Neural cell (in vitro differentiated cells): ENCODE measurements around the gene PES1. TPM values are rescaled to one million over a fixed set of nuclear protein-coding genes. Genes with fewer than 3 reads are reported as not detected.
A peak's percentile ranks its signal among the peaks of the same experiment; 100 is the strongest.

Source experiments
- H2AFZ ChIP-seq: fragments of 200-600, 300-800 bp; sonication (generic), shearing (Covaris generic); 2 replicates; pipeline ENCODE4 v1.6.0; 2014; ENCODE audit warnings: low read depth, mild to moderate bottlenecking, antibody characterized with exemption, low read length, moderate library complexity
- H3F3A ChIP-seq: fragments of 200-600 bp; shearing (Covaris generic); 2 replicates; pipeline ENCODE4 v1.6.1; 2016; ENCODE audit warnings: mild to moderate bottlenecking, moderate library complexity, mixed read lengths, antibody characterized with exemption, low read length; ENCODE audit not compliant: insufficient read depth, poor library complexity, severe bottlenecking
- H3K27ac ChIP-seq: fragments of 200-600, 300-800 bp; sonication (generic), shearing (Covaris generic); 2 replicates; pipeline ENCODE4 v1.5.1; 2014; ENCODE audit warnings: mild to moderate bottlenecking, low read length, moderate library complexity
- H3K27me3 ChIP-seq: fragments of 300-800, 200-600 bp; sonication (generic), shearing (Covaris generic); 2 replicates; pipeline ENCODE4 v1.6.0; 2014; ENCODE audit warnings: mild to moderate bottlenecking, low read depth, low read length, moderate library complexity; ENCODE audit not compliant: insufficient read depth
- H3K36me3 ChIP-seq: fragments of 300-800, 200-600 bp; sonication (generic), shearing (Covaris generic); 2 replicates; pipeline ENCODE4 v1.5.1; 2014; ENCODE audit warnings: mild to moderate bottlenecking, antibody characterized with exemption, low read length, moderate library complexity; ENCODE audit not compliant: insufficient read depth
- H3K4me2 ChIP-seq: fragments of 300-800, 200-600 bp; sonication (generic), shearing (Covaris generic); 2 replicates; pipeline ENCODE4 v1.6.0; 2014; ENCODE audit warnings: mild to moderate bottlenecking, low read length
- H3K4me3 ChIP-seq: fragments of 300-800, 200-600 bp; sonication (generic), shearing (Covaris generic); 2 replicates; pipeline ENCODE4 v1.5.1; 2014; ENCODE audit warnings: mild to moderate bottlenecking, low read length, moderate library complexity
- H3K79me2 ChIP-seq: fragments of 200-600 bp; shearing (Covaris generic); replicated peaks from 2 replicates; pipeline ENCODE4 v1.6.0; 2014; ENCODE audit warnings: mild to moderate bottlenecking, low read length, moderate library complexity; ENCODE audit not compliant: insufficient read depth
- H3K9ac ChIP-seq: fragments of 300-800, 200-600 bp; sonication (generic), shearing (Covaris generic); 2 replicates; pipeline ENCODE4 v1.6.1; 2016; ENCODE audit warnings: mild to moderate bottlenecking, low read length, mixed read lengths
- H3K9me2 ChIP-seq: fragments of 200-600 bp; shearing (Covaris generic); 2 replicates; pipeline ENCODE4 v1.6.1; 2016; ENCODE audit warnings: mild to moderate bottlenecking, low read length, mixed read lengths; ENCODE audit not compliant: insufficient read depth
- H3K9me3 ChIP-seq: fragments of 200-600, 300-800 bp; sonication (generic), shearing (Covaris generic); 2 replicates; pipeline ENCODE4 v1.6.1; 2016; ENCODE audit warnings: mild to moderate bottlenecking, mixed run types, low read length, moderate library complexity, mixed read lengths
- H4K20me1 ChIP-seq: fragments of 200-600 bp; shearing (Covaris generic); 2 replicates; pipeline ENCODE4 v1.6.1; 2016; ENCODE audit warnings: mild to moderate bottlenecking, mixed run types; ENCODE audit not compliant: insufficient read depth
- CTCF ChIP-seq: fragments of 450-650 bp; IDR thresholded peaks from 2 replicates; pipeline ENCODE4 v1.5.1; 2014; ENCODE audit warnings: antibody characterized with exemption, mild to moderate bottlenecking, moderate library complexity; ENCODE audit not compliant: poor library complexity, severe bottlenecking
- EP300 ChIP-seq: fragments of 450-650 bp; conservative IDR thresholded peaks from 2 replicates; pipeline ENCODE4 v1.6.1; 2014; ENCODE audit warnings: antibody characterized with exemption, mild to moderate bottlenecking, moderate library complexity; ENCODE audit not compliant: poor library complexity, severe bottlenecking
- EZH2 ChIP-seq: fragments of 200-600, 300-800 bp; shearing (Covaris generic), sonication (generic); IDR thresholded peaks from 2 replicates; pipeline ENCODE4 v1.6.1; 2014; ENCODE audit warnings: antibody characterized with exemption, low read length, borderline replicate concordance, mild to moderate bottlenecking; ENCODE audit not compliant: insufficient read depth, poor library complexity, severe bottlenecking
- MXI1 ChIP-seq: fragments of 450-650 bp; conservative IDR thresholded peaks from 2 replicates; pipeline ENCODE4 v1.6.1; 2014; ENCODE audit warnings: antibody characterized with exemption, mild to moderate bottlenecking; ENCODE audit not compliant: poor library complexity, severe bottlenecking
- POLR2AphosphoS5 ChIP-seq: IDR thresholded peaks from 2 replicates; pipeline ENCODE4 v1.6.1; 2012
- RAD21 ChIP-seq: fragments of 450-650 bp; conservative IDR thresholded peaks from 2 replicates; pipeline ENCODE4 v1.6.1; 2014; ENCODE audit warnings: antibody characterized with exemption, mild to moderate bottlenecking, moderate library complexity
- REST ChIP-seq: IDR thresholded peaks from 2 replicates; pipeline ENCODE4 v1.6.1; 2012; ENCODE audit warnings: borderline replicate concordance
- SMC3 ChIP-seq: fragments of 450-650 bp; conservative IDR thresholded peaks from 2 replicates; pipeline ENCODE4 v1.6.1; 2014; ENCODE audit warnings: antibody characterized with exemption, mild to moderate bottlenecking, moderate library complexity; ENCODE audit not compliant: poor library complexity
- TAF1 ChIP-seq: IDR thresholded peaks from 2 replicates; pipeline ENCODE4 v1.6.1; 2012; ENCODE audit warnings: low read depth
- polyA plus RNA-seq: library from polyadenylated mRNA; depleted of rRNA; stranded (reverse); fragments of >200 nt; gene quantifications from 2 replicates; pipeline ENCODE4 v1.2.3, GENCODE V29; 2014

The PES1 gene
- polyA plus RNA-seq, 1 donor from 2014 or later: 44.1 TPM

GRCh38 chr22:30547188-30547587 is 44.5 kb downstream of the PES1 start:
- Histone ChIP-seq H3K27me3 (peaks cover 11% of the 10 kb centered on the region), H2AFZ (no peak overlapping the region), H3K4me2 (no peak overlapping the region), H3K9ac (no peak overlapping the region), H3K27ac (no peak overlapping the region), H3K36me3 (no peaks in the 10 kb centered on the region), H3K9me2 (no peaks in the 10 kb centered on the region), H3K4me3 (no peak overlapping the region), H3K79me2 (no peaks in the 10 kb centered on the region), H4K20me1 (no peaks in the 10 kb centered on the region), H3F3A (no peaks in the 10 kb centered on the region), H3K9me3 (no peaks in the 10 kb centered on the region)
- TF ChIP-seq POLR2AphosphoS5 (no peak), SMC3 (no peak), EP300 (no peak), EZH2 (no peak), CTCF (no peak), RAD21 (no peak), REST (no peak), TAF1 (no peak), MXI1 (no peak)

GRCh38 chr22:30546616-30547015 is 45.1 kb downstream of the PES1 start, which contains the start of gene SEC14L6:
Gene SEC14L6 (minus strand): TSS chr22:30546741. CDS start chr22:30546682, 59 bp downstream.
- H3K4me2 ChIP-seq: no peak within 1 kb of the TSS
- H3K9me2 ChIP-seq: no peaks in the 10 kb centered on the region
- no peaks in the 10 kb centered on the region for H3K79me2 ChIP-seq
- H3K9ac ChIP-seq: no peak within 1 kb of the TSS
- peaks cover 17% of the 10 kb centered on the region for H3K27me3 ChIP-seq
- H2AFZ ChIP-seq: no peak within 1 kb of the TSS
- peak within 1 kb of the TSS; percentile 17 for H3K4me3 ChIP-seq
- H4K20me1 ChIP-seq: no peaks in the 10 kb centered on the region
- H3K36me3 ChIP-seq: no peaks in the 10 kb centered on the region
- TF ChIP-seq MXI1 (no peak), SMC3 (no peak), EP300 (no peak), CTCF (no peak), POLR2AphosphoS5 (no peak), RAD21 (no peak), TAF1 (no peak), REST (no peak), EZH2 (no peak)
- H3F3A ChIP-seq: no peaks in the 10 kb centered on the region
- H3K9me3 ChIP-seq: no peaks in the 10 kb centered on the region
- no peak within 1 kb of the TSS for H3K27ac ChIP-seq
